Esophagus squamous epithelium (tissue), 4 donors: ENCODE results near the gene RPL28.

Experiments
- POLR2A ChIP-seq, 4 donors: fragments of 450-650 bp; IDR thresholded peaks; one replicate each; pipeline ENCODE4 v1.6.1; 2017; ENCODE audit warnings: antibody characterized with exemption in 4 of 4, mild to moderate bottlenecking in 4 of 4, moderate library complexity in 3 of 4
- TF ChIP-seq, protein P1 (sequence below), 6 experiments: fragments of 450-650 bp in 4 of 6; fragments of 200-600 bp in 2 of 6; sonication (generic) in 2 of 6; IDR thresholded peaks; one replicate each; pipeline ENCODE4 v1.5.1; 2016 to 2019; ENCODE audit warnings: antibody characterized with exemption in 6 of 6, mild to moderate bottlenecking in 4 of 6, moderate library complexity in 4 of 6

DNA sequence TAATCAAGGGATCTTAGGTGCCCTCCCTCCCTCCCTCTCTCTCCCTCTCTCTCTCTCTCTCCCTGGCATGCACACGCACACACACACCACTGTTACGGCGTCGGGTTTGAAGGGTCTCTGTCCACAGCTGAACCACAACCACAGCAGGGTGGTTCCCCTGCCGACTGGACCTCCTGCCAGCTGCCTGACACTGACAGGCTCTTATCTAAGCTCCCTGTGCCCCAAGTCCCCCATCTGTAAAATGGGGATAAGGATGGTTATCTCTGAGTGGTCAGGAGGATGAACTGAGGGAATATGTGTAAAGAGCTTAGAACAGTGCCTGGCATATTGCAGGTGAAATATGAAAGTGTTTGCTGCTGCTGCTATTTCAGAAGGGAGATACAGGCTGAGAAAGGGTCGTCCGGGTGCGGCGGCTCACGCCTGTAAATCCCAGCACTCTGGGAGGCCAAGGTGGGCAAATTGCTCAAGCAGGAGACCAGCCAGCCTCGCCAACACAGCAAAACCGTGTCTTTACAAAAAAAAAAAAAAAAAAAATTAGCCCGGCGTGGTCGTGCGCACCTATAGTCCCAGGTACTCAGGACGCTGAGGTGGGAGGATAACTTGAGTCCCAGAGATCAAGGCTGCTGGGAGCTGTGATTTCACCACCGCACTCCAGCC is 58.2 kb downstream of the RPL28 start:
- TF ChIP-seq, protein P1, sequence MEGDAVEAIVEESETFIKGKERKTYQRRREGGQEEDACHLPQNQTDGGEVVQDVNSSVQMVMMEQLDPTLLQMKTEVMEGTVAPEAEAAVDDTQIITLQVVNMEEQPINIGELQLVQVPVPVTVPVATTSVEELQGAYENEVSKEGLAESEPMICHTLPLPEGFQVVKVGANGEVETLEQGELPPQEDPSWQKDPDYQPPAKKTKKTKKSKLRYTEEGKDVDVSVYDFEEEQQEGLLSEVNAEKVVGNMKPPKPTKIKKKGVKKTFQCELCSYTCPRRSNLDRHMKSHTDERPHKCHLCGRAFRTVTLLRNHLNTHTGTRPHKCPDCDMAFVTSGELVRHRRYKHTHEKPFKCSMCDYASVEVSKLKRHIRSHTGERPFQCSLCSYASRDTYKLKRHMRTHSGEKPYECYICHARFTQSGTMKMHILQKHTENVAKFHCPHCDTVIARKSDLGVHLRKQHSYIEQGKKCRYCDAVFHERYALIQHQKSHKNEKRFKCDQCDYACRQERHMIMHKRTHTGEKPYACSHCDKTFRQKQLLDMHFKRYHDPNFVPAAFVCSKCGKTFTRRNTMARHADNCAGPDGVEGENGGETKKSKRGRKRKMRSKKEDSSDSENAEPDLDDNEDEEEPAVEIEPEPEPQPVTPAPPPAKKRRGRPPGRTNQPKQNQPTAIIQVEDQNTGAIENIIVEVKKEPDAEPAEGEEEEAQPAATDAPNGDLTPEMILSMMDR (IDR thresholded peaks at IDR 0.05), result no peak
- no peak for TF ChIP-seq POLR2A (IDR thresholded peaks at IDR 0.05)
